H1 (cell line): ENCODE results near the gene PLCL2. TPM values are rescaled to one million over a fixed set of nuclear protein-coding genes. Genes with fewer than 3 reads are reported as not detected.

Source experiments
- CTCF ChIA-PET: fragments of 300-600 bp; sonication (Branson Sonifier 250); formaldehyde crosslinking; loops from one replicate; lab custom pipeline; 2021; ENCODE audit not compliant: partially characterized antibody; lab: Charles Lee
- POLR2A ChIA-PET: fragments of 300-600 bp; sonication (Branson Sonifier 250); formaldehyde crosslinking; loops from one replicate; lab custom pipeline; 2021; ENCODE audit warnings: inconsistent platforms; ENCODE audit not compliant: partially characterized antibody; lab: Charles Lee
- DNase-seq, 2 experiments: peaks; one replicate each; pipeline versions ENCODE4 v3.0.0 to v3.0.0-alpha.2; 2010 to 2022; ENCODE audit warnings: low spot score in 2 of 2, low read depth in 1 of 2, mixed read lengths in 1 of 2
- FAIRE-seq: peaks from 2 replicates; lab custom pipeline; 2011; peaks lifted over from hg19 to GRCh38; lab: Jason Lieb, UNC
- H2AFZ ChIP-seq: 2 replicates; pipeline ENCODE4 v1.8.1; 2012; ENCODE audit warnings: low read length, inconsistent platforms
- H2AK5ac ChIP-seq: 2 replicates; pipeline ENCODE4 v1.6.1; 2013; ENCODE audit warnings: low read depth, low read length
- H2BK120ac ChIP-seq: replicated peaks from 2 replicates; pipeline ENCODE3; 2013; ENCODE audit warnings: low read depth, low read length, inconsistent platforms
- H2BK12ac ChIP-seq: 2 replicates; pipeline ENCODE4 v1.6.1; 2013; ENCODE audit warnings: low read depth, low read length
- H2BK15ac ChIP-seq: 2 replicates; pipeline ENCODE4 v1.6.1; 2013; ENCODE audit warnings: low read length
- H2BK20ac ChIP-seq: 2 replicates; pipeline ENCODE4 v1.6.1; 2013; ENCODE audit warnings: low read length
- H2BK5ac ChIP-seq: 2 replicates; pipeline ENCODE4 v1.6.1; 2013; ENCODE audit warnings: low read depth, low read length
- H3K14ac ChIP-seq: 2 replicates; pipeline ENCODE4 v1.6.1; 2013; ENCODE audit warnings: inconsistent platforms; ENCODE audit not compliant: insufficient read length
- H3K18ac ChIP-seq: 2 replicates; pipeline ENCODE4 v1.6.1; 2013; ENCODE audit warnings: low read length; ENCODE audit errors: extremely low read depth
- H3K23ac ChIP-seq: 2 replicates; pipeline ENCODE4 v1.6.1; 2013; ENCODE audit warnings: inconsistent platforms; ENCODE audit not compliant: insufficient read length
- H3K23me2 ChIP-seq: 2 replicates; pipeline ENCODE4 v1.6.1; 2013; ENCODE audit warnings: low read depth, low read length
- H3K27ac ChIP-seq: 2 replicates; pipeline ENCODE4 v1.6.1; 2011; ENCODE audit warnings: low read depth, low read length, inconsistent platforms
- H3K27me3 ChIP-seq, 4 experiments: replicated peaks in 1 of 4; 1 replicate in 1 of 4; 2 replicates in 3 of 4; pipeline versions ENCODE4 v1.6.1 to v1.8.1; 2011 to 2013; ENCODE audit warnings: low read length in 3 of 4, mild to moderate bottlenecking in 3 of 4, inconsistent platforms in 2 of 4, mixed read lengths in 2 of 4, moderate library complexity in 1 of 4; ENCODE audit not compliant: control insufficient read depth in 3 of 4, insufficient read depth in 3 of 4; ENCODE audit errors: extremely low read depth in 1 of 4
- H3K36me3 ChIP-seq, 4 experiments: 2 replicates each; pipeline versions ENCODE4 v1.6.1 to v1.8.1; 2011 to 2013; ENCODE audit warnings: mild to moderate bottlenecking in 4 of 4, low read length in 3 of 4, moderate library complexity in 2 of 4, control low read depth in 1 of 4, inconsistent platforms in 1 of 4; ENCODE audit not compliant: insufficient read depth in 4 of 4, control insufficient read depth in 2 of 4
- H3K4ac ChIP-seq: replicated peaks from 2 replicates; pipeline ENCODE3; 2013; ENCODE audit warnings: low read length, low read depth, mixed read lengths, inconsistent platforms; ENCODE audit not compliant: insufficient read length
- H3K4me1 ChIP-seq, 4 experiments: replicated peaks in 1 of 4; 1 replicate in 1 of 4; 2 replicates in 3 of 4; pipeline versions ENCODE4 v1.6.1 to v1.8.1; 2011 to 2013; ENCODE audit warnings: low read length in 3 of 4, inconsistent platforms in 2 of 4, mixed read lengths in 1 of 4; ENCODE audit not compliant: insufficient read depth in 4 of 4, control insufficient read depth in 3 of 4
- H3K4me2 ChIP-seq, 2 experiments: 2 replicates each; pipeline versions ENCODE4 v1.6.1 to v1.8.1; 2011 to 2013; ENCODE audit warnings: low read depth in 2 of 2, low read length in 2 of 2, control low read depth in 1 of 2, inconsistent platforms in 1 of 2, mild to moderate bottlenecking in 1 of 2; ENCODE audit not compliant: insufficient read depth in 1 of 2
- H3K4me3 ChIP-seq, 4 experiments: fragments of 200-600, 300-600 bp in 1 of 4; sonication (generic), shearing (Covaris generic), sonication (Bioruptor Twin) in 1 of 4; 2 replicates each; pipeline versions ENCODE4 v1.5.1 to v1.8.1; 2011 to 2016; ENCODE audit warnings: low read length in 4 of 4, low read depth in 3 of 4, control low read depth in 2 of 4, inconsistent platforms in 2 of 4, mild to moderate bottlenecking in 2 of 4, mixed read lengths in 1 of 4, moderate library complexity in 1 of 4; ENCODE audit not compliant: insufficient read depth in 2 of 4; ENCODE audit errors: extremely low read depth in 1 of 4
- H3K56ac ChIP-seq: replicated peaks from 2 replicates; pipeline ENCODE3; 2013; ENCODE audit warnings: low read depth, mild to moderate bottlenecking, mixed read lengths, low read length, inconsistent platforms; ENCODE audit not compliant: insufficient read length
- H3K79me1 ChIP-seq: 2 replicates; pipeline ENCODE4 v1.6.1; 2013; ENCODE audit warnings: low read depth, low read length, control low read depth
- H3K79me2 ChIP-seq, 2 experiments: 2 replicates each; pipeline versions ENCODE4 v1.6.1 to v1.8.1; 2012 to 2013; ENCODE audit warnings: low read length in 2 of 2, mild to moderate bottlenecking in 2 of 2, inconsistent platforms in 1 of 2; ENCODE audit not compliant: insufficient read depth in 2 of 2, control insufficient read depth in 1 of 2
- H3K9ac ChIP-seq, 4 experiments: replicated peaks in 1 of 4; 1 replicate in 1 of 4; 2 replicates in 3 of 4; pipeline versions ENCODE4 v1.6.1 to v1.8.1; 2011 to 2013; ENCODE audit warnings: low read depth in 3 of 4, low read length in 3 of 4, control low read depth in 2 of 4, mild to moderate bottlenecking in 2 of 4, moderate library complexity in 2 of 4, inconsistent platforms in 1 of 4; ENCODE audit errors: extremely low read depth in 1 of 4
- H3K9me3 ChIP-seq, 2 experiments: 2 replicates each; pipeline versions ENCODE4 v1.6.1 to v1.8.1; 2012 to 2013; ENCODE audit warnings: mild to moderate bottlenecking in 2 of 2, moderate library complexity in 2 of 2, control low read depth in 1 of 2, inconsistent platforms in 1 of 2, low read depth in 1 of 2, low read length in 1 of 2, mixed read lengths in 1 of 2; ENCODE audit not compliant: insufficient read depth in 2 of 2
- H4K20me1 ChIP-seq, 2 experiments: replicated peaks in 1 of 2; 2 replicates each; pipeline versions ENCODE3 to v1.8.1; 2011 to 2013; ENCODE audit warnings: inconsistent platforms in 2 of 2, low read length in 2 of 2, mild to moderate bottlenecking in 1 of 2; ENCODE audit not compliant: insufficient read depth in 2 of 2, control insufficient read depth in 1 of 2
- H4K5ac ChIP-seq: 2 replicates; pipeline ENCODE4 v1.6.1; 2013; ENCODE audit warnings: low read length, low read depth, mixed read lengths, inconsistent platforms; ENCODE audit not compliant: insufficient read length
- H4K8ac ChIP-seq: 2 replicates; pipeline ENCODE4 v1.8.0; 2013; ENCODE audit warnings: mild to moderate bottlenecking, moderate library complexity, low read length, inconsistent platforms; ENCODE audit not compliant: insufficient read depth; ENCODE audit errors: extremely low read depth
- H4K91ac ChIP-seq: replicated peaks from 2 replicates; pipeline ENCODE3; 2013; ENCODE audit warnings: low read length, mixed read lengths, inconsistent platforms; ENCODE audit not compliant: insufficient read length
- ASH2L ChIP-seq: fragments of 200-600, 300-600 bp; sonication (generic); IDR thresholded peaks from one replicate; pipeline ENCODE4 v1.7.1; 2017; ENCODE audit warnings: low read length
- CBX8 ChIP-seq: fragments of 300-800, 300-1000 bp; sonication (generic); IDR thresholded peaks from 2 replicates; pipeline ENCODE4 v1.7.1; 2016; ENCODE audit warnings: low read depth, low read length, borderline replicate concordance
- HDAC6 ChIP-seq: IDR thresholded peaks from one replicate; pipeline ENCODE4 v1.7.1; 2012; ENCODE audit warnings: low read depth, mild to moderate bottlenecking, inconsistent platforms, low read length, moderate library complexity
- KDM4A ChIP-seq: IDR thresholded peaks from one replicate; pipeline ENCODE4 v1.7.1; 2012; ENCODE audit warnings: low read depth, mild to moderate bottlenecking, moderate library complexity, low read length, inconsistent platforms; ENCODE audit not compliant: severe bottlenecking
- KDM5A ChIP-seq: fragments of 200-600 bp; IDR thresholded peaks from 2 replicates; pipeline ENCODE4 v1.7.1; 2012; ENCODE audit warnings: mild to moderate bottlenecking, low read length, inconsistent platforms, mixed read lengths
- NANOG ChIP-seq: IDR thresholded peaks from 2 replicates; pipeline ENCODE4 v1.6.1; 2011; ENCODE audit warnings: low read length, low read depth, mild to moderate bottlenecking, inconsistent platforms; ENCODE audit not compliant: insufficient read depth, poor library complexity, severe bottlenecking
- PHF8 ChIP-seq: fragments of 200-600 bp; sonication (generic); conservative IDR thresholded peaks from 2 replicates; pipeline ENCODE4 v1.7.1; 2012; ENCODE audit warnings: low read depth, mild to moderate bottlenecking, inconsistent platforms, low read length, moderate library complexity
- POLR2AphosphoS5 ChIP-seq: IDR thresholded peaks from 2 replicates; pipeline ENCODE4 v1.6.1; 2011; ENCODE audit warnings: low read depth, low read length
- SIN3A ChIP-seq, 2 experiments: IDR thresholded peaks in 1 of 2; conservative IDR thresholded peaks in 1 of 2; 2 replicates each; pipeline ENCODE4 v1.6.1; 2011 to 2012; ENCODE audit warnings: low read length in 2 of 2, improper control_type of control experiment in 1 of 2, low read depth in 1 of 2, mild to moderate bottlenecking in 1 of 2
- WGBS, 2 experiments: shearing (Covaris generic) in 1 of 2; methylation state at CpG; one replicate each; pipeline versions ENCODE4 v1.1.6 to v1.1.7; 2013 to 2015; ENCODE audit warnings: low lambda C conversion rate in 2 of 2, mixed read lengths in 2 of 2, inconsistent platforms in 1 of 2, low coverage in 1 of 2, missing lambda C conversion rate in 1 of 2; ENCODE audit not compliant: insufficient replicate concordance in 2 of 2, insufficient coverage in 1 of 2, insufficient read length in 1 of 2; ENCODE audit errors: extremely low coverage in 1 of 2, missing lambda C conversion rate in 1 of 2; 5-methylcytosine and 5-hydroxymethylcytosine counted together
- polyA plus RNA-seq, 7 experiments: library from polyadenylated mRNA; depleted of rRNA in 3 of 7; stranded (reverse) in 5 of 7; unstranded in 2 of 7; fragments of >200 nt in 5 of 7; fragments of 200-250 nt in 2 of 7; gene quantifications; 1 replicate in 5 of 7; 2 replicates in 1 of 7; 4 replicates in 1 of 7; pipeline versions ENCODE4 v1.2.1 to v1.2.3, GENCODE V29; 2011 to 2013; ENCODE audit warnings: missing spikeins in 2 of 7, mixed read lengths in 2 of 7
- total RNA-seq: library from RNA; stranded (reverse); fragmentation: NEBNext Ultra II Directional; extraction: Animal tissue kit (Norgen Biotek cat#: 25700); gene quantifications from 2 replicates; pipeline ENCODE4 v1.2.1, GENCODE V29; 2021
- TF ChIP-seq, protein P1 (sequence below): IDR thresholded peaks from 2 replicates; pipeline ENCODE4 v1.6.1; 2012; ENCODE audit warnings: inconsistent platforms

The PLCL2 gene
- total and polyA plus RNA-seq, 2 of the 8 experiments (the other 6 are each of a cell fraction or from before 2014, with no cell fraction given) = 3.5 to 6.8 TPM

DNA sequence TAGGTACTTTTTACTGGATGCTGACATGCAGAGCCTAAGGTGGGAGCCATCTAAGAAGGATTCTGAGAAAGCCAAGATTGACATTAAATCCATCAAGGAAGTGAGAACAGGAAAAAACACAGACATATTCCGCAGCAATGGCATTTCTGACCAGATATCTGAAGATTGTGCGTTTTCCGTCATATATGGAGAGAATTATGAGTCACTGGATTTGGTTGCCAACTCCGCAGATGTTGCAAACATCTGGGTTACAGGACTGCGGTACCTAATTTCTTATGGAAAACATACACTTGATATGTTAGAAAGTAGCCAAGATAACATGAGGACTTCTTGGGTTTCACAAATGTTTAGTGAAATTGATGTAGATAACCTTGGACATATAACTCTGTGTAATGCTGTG, 125.1 kb downstream of the PLCL2 start:
- Histone ChIP-seq H4K20me1 (peaks cover 0 to 6% of the 10 kb centered on the region in 2 experiments), H4K5ac (no peak overlapping the region), H3K4ac (no peak overlapping the region), H2AK5ac (no peak overlapping the region), H3K4me2 (no peak overlapping the region), H3K36me3 (peaks cover 0 to 9% (median 0%) of the 10 kb centered on the region in 4 experiments; a peak in 4 of 8 replicates), H3K23ac (no peak overlapping the region), H2BK20ac (no peak overlapping the region), H2BK5ac (no peak overlapping the region), H3K79me2 (0 out of 4 replicates have a peak, but pooled peaks cover 0 to 5% of the 10 kb centered on the region in 2 experiments), H3K23me2 (no peaks in the 10 kb centered on the region), H3K9ac (no peak overlapping the region), H2BK12ac (no peak overlapping the region), H3K27me3 (peaks cover 1 to 11% (median 9%) of the 10 kb centered on the region in 4 experiments; a peak in 5 of 7 replicates), H3K4me1 (peaks cover 0 to 6% (median 2%) of the 10 kb centered on the region in 4 experiments; a peak in 2 of 7 replicates), H2BK120ac (no peak overlapping the region), H3K56ac (no peak overlapping the region), H3K27ac (no peak overlapping the region), H3K18ac (no peak overlapping the region), H2BK15ac (no peak overlapping the region), H3K4me3 (no peak overlapping the region), H3K14ac (no peak overlapping the region), H3K9me3 (no peaks in the 10 kb centered on the region), H4K8ac (no peak overlapping the region), H3K79me1 (no peaks in the 10 kb centered on the region), H4K91ac (no peak overlapping the region), H2AFZ (no peak overlapping the region)
- CTCF ChIA-PET = interaction anchor here (1.3 to 1.6 kb wide), 2 partner anchors 15 to 459 kb away, joined by 4 to 5 read pairs; no protein-coding TSS in a partner anchor
- 92% methylated on average over 5 of the region's 5 CpGs; no CpG with 5 or more reads in 1 of the 2 experiments for WGBS, 2 experiments
- TF ChIP-seq KDM5A (no peak), POLR2AphosphoS5 (no peak), KDM4A (no peak), HDAC6 (no peak), SIN3A (conservative IDR thresholded peaks at IDR 0.05 in 1 of 2, IDR thresholded peaks at IDR 0.05 in 1 of 2; ENCODE audit: low read depth in 1 of 2, low read length in 2 of 2) (no peak), PHF8 (no peak), NANOG (no peak), CBX8 (no peak), ASH2L (no peak)
- TF ChIP-seq, protein P1, sequence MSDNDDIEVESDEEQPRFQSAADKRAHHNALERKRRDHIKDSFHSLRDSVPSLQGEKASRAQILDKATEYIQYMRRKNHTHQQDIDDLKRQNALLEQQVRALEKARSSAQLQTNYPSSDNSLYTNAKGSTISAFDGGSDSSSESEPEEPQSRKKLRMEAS = no peak
- no peak for DNase-seq
- POLR2A ChIA-PET = no interaction called here
- FAIRE-seq = no peak
